Cardiac fibroblast (primary cell): Measurements from ENCODE around the gene CDK9.

Source experiments
- DNase-seq, 2 donors: peaks; one replicate each; pipeline versions ENCODE4 v3.0.0 to v3.0.0-alpha.2; 2010; ENCODE audit warnings: low read depth in 2 of 2
- H3K4me3 ChIP-seq, 2 donors: replicated peaks in 1 of 2; 1 replicate in 1 of 2; 2 replicates in 1 of 2; pipeline ENCODE4 v1.5.1; 2011; ENCODE audit warnings: low read depth in 2 of 2, low read length in 2 of 2, mild to moderate bottlenecking in 2 of 2, moderate library complexity in 1 of 2
- TF ChIP-seq, protein P1 (sequence below): IDR thresholded peaks from one replicate; pipeline ENCODE4 v1.5.1; 2011; ENCODE audit warnings: low read depth, mild to moderate bottlenecking, low read length, inconsistent platforms

The CDK9 gene

DNA sequence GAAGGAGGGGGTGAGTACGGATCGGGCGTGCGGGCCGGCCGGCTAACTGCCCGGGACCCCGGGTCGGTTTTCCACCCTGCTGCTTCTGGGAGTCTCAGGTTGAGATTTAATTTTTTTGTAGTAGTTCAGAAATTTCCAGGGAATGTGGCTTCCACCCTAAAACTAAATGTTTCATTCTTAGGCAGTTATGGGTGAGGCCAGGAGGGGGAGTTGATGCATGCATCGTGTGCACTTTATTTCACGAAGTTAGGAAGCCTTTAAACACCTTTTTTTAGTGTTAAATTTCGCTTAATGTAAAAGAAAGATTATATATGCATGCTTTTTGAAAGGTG, 905 bp downstream of the CDK9 start:
- H3K4me3 ChIP-seq: peak overlapping the region; percentile 90 to 93
- peak; percentile 41 to 45 for DNase-seq
- TF ChIP-seq, protein P1, sequence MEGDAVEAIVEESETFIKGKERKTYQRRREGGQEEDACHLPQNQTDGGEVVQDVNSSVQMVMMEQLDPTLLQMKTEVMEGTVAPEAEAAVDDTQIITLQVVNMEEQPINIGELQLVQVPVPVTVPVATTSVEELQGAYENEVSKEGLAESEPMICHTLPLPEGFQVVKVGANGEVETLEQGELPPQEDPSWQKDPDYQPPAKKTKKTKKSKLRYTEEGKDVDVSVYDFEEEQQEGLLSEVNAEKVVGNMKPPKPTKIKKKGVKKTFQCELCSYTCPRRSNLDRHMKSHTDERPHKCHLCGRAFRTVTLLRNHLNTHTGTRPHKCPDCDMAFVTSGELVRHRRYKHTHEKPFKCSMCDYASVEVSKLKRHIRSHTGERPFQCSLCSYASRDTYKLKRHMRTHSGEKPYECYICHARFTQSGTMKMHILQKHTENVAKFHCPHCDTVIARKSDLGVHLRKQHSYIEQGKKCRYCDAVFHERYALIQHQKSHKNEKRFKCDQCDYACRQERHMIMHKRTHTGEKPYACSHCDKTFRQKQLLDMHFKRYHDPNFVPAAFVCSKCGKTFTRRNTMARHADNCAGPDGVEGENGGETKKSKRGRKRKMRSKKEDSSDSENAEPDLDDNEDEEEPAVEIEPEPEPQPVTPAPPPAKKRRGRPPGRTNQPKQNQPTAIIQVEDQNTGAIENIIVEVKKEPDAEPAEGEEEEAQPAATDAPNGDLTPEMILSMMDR: peak; percentile 54

DNA sequence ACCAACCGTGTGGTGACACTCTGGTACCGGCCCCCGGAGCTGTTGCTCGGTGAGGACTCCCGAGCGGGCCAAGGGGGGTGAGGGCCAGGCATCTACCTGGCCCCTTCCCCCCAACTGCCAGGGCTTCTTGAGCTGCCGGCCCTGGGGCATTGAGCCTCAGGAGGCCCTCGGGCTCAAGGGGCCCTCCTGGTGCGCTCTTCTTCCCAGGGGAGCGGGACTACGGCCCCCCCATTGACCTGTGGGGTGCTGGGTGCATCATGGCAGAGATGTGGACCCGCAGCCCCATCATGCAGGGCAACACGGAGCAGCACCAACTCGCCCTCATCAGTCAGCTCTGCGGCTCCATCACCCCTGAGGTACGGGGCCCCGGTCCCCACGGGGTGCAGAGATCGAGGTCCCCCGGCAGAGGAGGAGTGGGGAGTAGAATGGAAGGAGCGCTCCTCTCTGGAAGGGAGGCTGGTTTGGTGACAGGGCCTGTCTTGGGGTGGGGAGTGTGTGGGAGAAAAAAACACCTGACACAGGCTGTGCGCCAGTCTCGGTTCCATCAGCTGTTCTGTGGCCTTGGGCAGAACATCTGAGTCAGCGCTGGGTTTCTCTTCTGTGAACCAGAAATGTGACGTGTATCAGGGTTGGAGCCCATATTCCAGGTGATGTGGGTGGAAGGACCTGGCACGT, 2.6 kb downstream of the CDK9 start:
- TF ChIP-seq, protein P1: no peak
- no peak for DNase-seq
- no peak overlapping the region for H3K4me3 ChIP-seq

DNA sequence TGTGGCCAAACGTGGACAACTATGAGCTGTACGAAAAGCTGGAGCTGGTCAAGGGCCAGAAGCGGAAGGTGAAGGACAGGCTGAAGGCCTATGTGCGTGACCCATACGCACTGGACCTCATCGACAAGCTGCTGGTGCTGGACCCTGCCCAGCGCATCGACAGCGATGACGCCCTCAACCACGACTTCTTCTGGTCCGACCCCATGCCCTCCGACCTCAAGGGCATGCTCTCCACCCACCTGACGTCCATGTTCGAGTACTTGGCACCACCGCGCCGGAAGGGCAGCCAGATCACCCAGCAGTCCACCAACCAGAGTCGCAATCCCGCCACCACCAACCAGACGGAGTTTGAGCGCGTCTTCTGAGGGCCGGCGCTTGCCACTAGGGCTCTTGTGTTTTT, 3.3 kb downstream of the CDK9 start:
- TF ChIP-seq, protein P1: no peak
- no peak for DNase-seq
- H3K4me3 ChIP-seq: no peak overlapping the region

DNA sequence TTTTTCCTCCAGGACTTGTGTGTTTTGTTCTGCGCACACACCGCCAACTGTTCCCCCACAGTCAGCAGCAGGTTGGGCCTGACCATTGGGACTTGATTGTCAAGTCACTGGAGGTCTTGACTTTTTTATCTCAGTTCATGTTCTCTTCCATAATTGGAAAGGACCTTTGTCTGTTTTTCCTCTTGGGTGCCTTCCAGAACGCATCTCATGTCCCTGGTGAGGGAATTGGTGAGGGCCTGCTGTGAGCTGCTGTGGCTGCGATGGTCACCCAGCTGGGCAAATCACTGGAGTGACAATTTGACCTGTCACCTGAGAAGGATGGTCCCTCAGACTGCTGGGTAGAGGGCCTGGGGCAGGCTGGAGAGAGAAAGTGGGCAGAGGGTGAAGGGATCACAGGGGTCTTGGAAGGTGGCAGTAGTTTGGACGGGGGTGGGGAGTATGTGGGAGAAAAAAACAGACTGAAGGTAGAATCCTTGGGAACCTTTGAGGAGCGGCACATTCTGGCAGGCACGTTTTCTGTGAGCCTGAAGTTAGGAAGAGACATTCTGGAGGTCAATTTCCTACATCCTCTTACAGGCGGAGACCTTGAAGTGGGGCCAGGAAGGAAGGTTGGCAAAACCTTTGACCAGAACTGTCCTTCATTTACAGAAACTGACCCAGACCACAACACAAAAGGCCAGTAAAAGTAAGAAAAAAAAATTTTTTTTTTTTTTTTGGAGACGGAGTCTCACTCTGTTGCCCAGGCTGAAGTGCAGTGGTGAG, 4.4 kb downstream of the CDK9 start:
- H3K4me3 ChIP-seq: no peak overlapping the region
- TF ChIP-seq, protein P1: no peak
- DNase-seq: no peak

DNA sequence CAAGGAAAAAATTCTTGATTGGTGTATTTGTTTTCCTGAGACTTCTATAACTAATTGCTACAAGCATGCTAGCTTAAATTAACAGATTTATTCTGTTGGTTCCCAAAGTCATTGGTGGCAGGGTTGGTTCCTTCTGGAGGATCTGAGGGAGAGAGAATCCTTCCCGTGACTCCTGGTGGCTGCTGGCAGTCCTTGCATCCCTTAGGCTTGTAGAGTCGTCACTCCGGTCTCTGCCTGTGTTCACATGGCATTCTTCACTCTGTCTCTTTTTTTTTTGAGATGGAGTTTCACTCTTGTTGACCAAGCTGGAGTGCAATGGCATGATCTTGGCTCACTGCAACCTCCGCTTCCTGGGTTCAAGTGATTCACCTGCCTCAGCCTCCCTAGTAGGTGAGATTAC, 5.3 kb downstream of the CDK9 start:
- no peak overlapping the region for H3K4me3 ChIP-seq
- TF ChIP-seq, protein P1: no peak
- no peak for DNase-seq

DNA sequence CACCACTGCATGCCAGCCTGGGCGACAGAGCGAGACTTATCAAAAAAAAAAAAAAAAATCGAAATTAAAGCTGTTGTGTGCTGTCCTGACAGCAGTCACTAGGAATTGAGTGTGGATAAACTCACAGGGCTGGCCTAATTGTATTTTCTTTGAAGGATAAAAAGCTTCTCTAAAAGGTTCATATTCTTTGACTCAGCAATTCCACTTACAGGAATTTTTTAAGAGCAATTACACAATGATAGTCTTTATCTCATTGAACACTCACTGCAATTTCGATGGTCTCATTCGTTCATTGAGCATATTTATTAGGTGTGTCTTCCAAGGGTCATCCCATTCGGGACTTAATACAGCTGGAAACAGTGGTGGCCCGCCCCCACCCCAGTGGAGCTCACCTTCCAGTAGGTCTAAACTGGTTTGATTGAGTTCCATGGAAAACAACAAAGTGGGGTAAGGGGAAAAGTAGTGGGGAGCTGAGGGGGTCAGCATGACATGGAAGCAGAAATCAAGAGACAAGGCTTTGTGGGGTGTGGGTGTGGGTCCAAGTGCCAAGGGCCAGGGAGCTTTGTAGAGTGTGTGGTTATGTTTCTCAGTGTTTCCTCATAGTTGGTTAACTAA, 6.7 kb downstream of the CDK9 start:
- DNase-seq: no peak
- TF ChIP-seq, protein P1: no peak
- no peak overlapping the region for H3K4me3 ChIP-seq
